Duodenal mucosa (tissue), 2 donors: ENCODE data around the gene CITED2.
"Not testable (repeated sequence)": the region's sequence is repeated elsewhere in the genome, so short reads cannot be mapped to it uniquely, and the experiment has no call there.

Experiments
- H3K27ac ChIP-seq: one replicate; pipeline ENCODE4 v1.7.0; 2013; ENCODE audit warnings: low read depth, low read length
- H3K27me3 ChIP-seq, 2 donors: one replicate each; pipeline ENCODE4 v1.7.0; 2013; ENCODE audit warnings: low read length in 2 of 2, control low read depth in 1 of 2; ENCODE audit not compliant: insufficient read depth in 2 of 2, control insufficient read depth in 1 of 2
- H3K36me3 ChIP-seq, 2 donors: one replicate each; pipeline ENCODE4 v1.7.0; 2013; ENCODE audit warnings: low read length in 2 of 2, control low read depth in 1 of 2; ENCODE audit not compliant: insufficient read depth in 2 of 2, control insufficient read depth in 1 of 2
- H3K4me1 ChIP-seq, 2 donors: one replicate each; pipeline ENCODE4 v1.7.0; 2013; ENCODE audit warnings: low read length in 2 of 2, control low read depth in 1 of 2; ENCODE audit not compliant: insufficient read depth in 2 of 2, control insufficient read depth in 1 of 2
- H3K4me3 ChIP-seq, 2 donors: one replicate each; pipeline ENCODE4 v1.7.0; 2013; ENCODE audit warnings: low read length in 2 of 2, low read depth in 1 of 2
- H3K9ac ChIP-seq, 2 donors: one replicate each; pipeline ENCODE4 v1.7.0; 2013; ENCODE audit warnings: low read length in 2 of 2, low read depth in 1 of 2
- H3K9me3 ChIP-seq, 2 donors: one replicate each; pipeline ENCODE4 v1.7.0; 2013; ENCODE audit warnings: low read length in 2 of 2, control low read depth in 1 of 2; ENCODE audit not compliant: control insufficient read depth in 1 of 2

CITED2 gene

GRCh38 chr6:139374357-139375225 lies at the start of gene CITED2:
Gene CITED2, minus strand, starts transcription at chr6:139374648. Its CDS starts 704 bp downstream, at chr6:139373944.
- Histone ChIP-seq H3K4me1 (peaks cover 35 to 40% of the 10 kb centered on the region in 2 donors), H3K27me3 (no peaks in the 10 kb centered on the region), H3K36me3 (peaks cover 0 to 6% of the 10 kb centered on the region in 2 donors), H3K9ac (peak within 1 kb of the TSS; percentile 98 to 99), H3K27ac (peak within 1 kb of the TSS; percentile 99), H3K4me3 (peak within 1 kb of the TSS; percentile 99), H3K9me3 (no peaks in the 10 kb centered on the region)

- H3K9ac ChIP-seq = no peak overlapping the region
- H3K27ac ChIP-seq = no peak overlapping the region
- H3K4me1 ChIP-seq = no peaks in the 10 kb centered on the region
- no peak overlapping the region for H3K4me3 ChIP-seq
- no peaks in the 10 kb centered on the region for H3K36me3 ChIP-seq
- H3K27me3 ChIP-seq = no peaks in the 10 kb centered on the region
- no peaks in the 10 kb centered on the region for H3K9me3 ChIP-seq
Measured at GRCh38 chr6:139423037-139423703, 48.7 kb upstream of the CITED2 start.

GRCh38 chr6:139422105-139423036 lies 47.9 kb upstream of the CITED2 start:
- Histone ChIP-seq H3K9ac (no peak overlapping the region), H3K27ac (no peak overlapping the region), H3K27me3 (no peaks in the 10 kb centered on the region), H3K36me3 (no peaks in the 10 kb centered on the region), H3K4me3 (no peak overlapping the region), H3K9me3 (no peaks in the 10 kb centered on the region), H3K4me1 (no peaks in the 10 kb centered on the region)

- H3K27me3 ChIP-seq = no peaks in the 10 kb centered on the region
- H3K9ac ChIP-seq = no peak overlapping the region
- no peaks in the 10 kb centered on the region for H3K9me3 ChIP-seq
- H3K36me3 ChIP-seq = no peaks in the 10 kb centered on the region
- no peaks in the 10 kb centered on the region for H3K4me1 ChIP-seq
- no peak overlapping the region for H3K27ac ChIP-seq
- H3K4me3 ChIP-seq = no peak overlapping the region
Measured at GRCh38 chr6:139418481-139419132, 44.2 kb upstream of the CITED2 start.

- Histone ChIP-seq H3K36me3 (no peaks in the 10 kb centered on the region), H3K4me1 (no peaks in the 10 kb centered on the region), H3K9ac (no peak overlapping the region), H3K9me3 (no peaks in the 10 kb centered on the region), H3K4me3 (no peak overlapping the region), H3K27ac (no peak overlapping the region), H3K27me3 (no peaks in the 10 kb centered on the region)
Measured at GRCh38 chr6:139416146-139416545, 41.7 kb upstream of the CITED2 start.

- Histone ChIP-seq H3K9me3 (no peaks in the 10 kb centered on the region), H3K4me3 (no peak overlapping the region), H3K9ac (no peak overlapping the region), H3K27me3 (no peaks in the 10 kb centered on the region), H3K36me3 (no peaks in the 10 kb centered on the region), H3K4me1 (no peaks in the 10 kb centered on the region), H3K27ac (no peak overlapping the region)
Measured at GRCh38 chr6:139415365-139415764, 40.9 kb upstream of the CITED2 start.

GRCh38 chr6:139412103-139412502 lies 37.7 kb upstream of the CITED2 start:
- H3K9ac ChIP-seq, H3K9me3 ChIP-seq, H3K4me1 ChIP-seq, H3K4me3 ChIP-seq, H3K27me3 ChIP-seq, H3K36me3 ChIP-seq, H3K27ac ChIP-seq: not testable (repeated sequence)

- H3K9me3 ChIP-seq = no peaks in the 10 kb centered on the region
- H3K4me1 ChIP-seq = no peaks in the 10 kb centered on the region
- no peak overlapping the region for H3K9ac ChIP-seq
- H3K4me3 ChIP-seq = no peak overlapping the region
- H3K36me3 ChIP-seq = no peaks in the 10 kb centered on the region
- no peaks in the 10 kb centered on the region for H3K27me3 ChIP-seq
- H3K27ac ChIP-seq = no peak overlapping the region
Measured at GRCh38 chr6:139409026-139409425, 34.6 kb upstream of the CITED2 start.

GRCh38 chr6:139407718-139408222 lies 33.3 kb upstream of the CITED2 start:
- Histone ChIP-seq H3K4me3 (no peak overlapping the region), H3K9ac (no peak overlapping the region), H3K4me1 (no peaks in the 10 kb centered on the region), H3K27me3 (no peaks in the 10 kb centered on the region), H3K36me3 (no peaks in the 10 kb centered on the region), H3K27ac (no peak overlapping the region), H3K9me3 (no peaks in the 10 kb centered on the region)
